A673 (cell line): ENCODE results near the gene CCDC40.

Source experiments
- CTCF ChIP-seq: fragments of 300-800, 200-600 bp; sonication (generic); conservative IDR thresholded peaks from 2 replicates; pipeline ENCODE4 v1.5.1; 2017; ENCODE audit warnings: low read depth, mild to moderate bottlenecking, antibody characterized with exemption, low read length, moderate library complexity, mixed read lengths
- EZH2 ChIP-seq: fragments of 200-600 bp; sonication (generic); IDR thresholded peaks from 2 replicates; pipeline ENCODE4 v1.6.1; 2017; ENCODE audit warnings: borderline replicate concordance, low read depth, mild to moderate bottlenecking, mixed read lengths, antibody characterized with exemption, low read length; ENCODE audit not compliant: poor library complexity, severe bottlenecking

GRCh38 chr17:80133626-80133970 is 97.2 kb downstream of the CCDC40 start:
- no peak for TF ChIP-seq EZH2
- TF ChIP-seq CTCF = no peak
